NCI-H82 (cell line): ENCODE measurements around the gene FGFRL1.
A peak's percentile ranks its signal among the peaks of the same experiment; 100 is the strongest.

Experiments
- DNase-seq: peaks from one replicate; lab custom pipeline; 2025; lab: John Stamatoyannopoulos, UW

The FGFRL1 gene, protein sequence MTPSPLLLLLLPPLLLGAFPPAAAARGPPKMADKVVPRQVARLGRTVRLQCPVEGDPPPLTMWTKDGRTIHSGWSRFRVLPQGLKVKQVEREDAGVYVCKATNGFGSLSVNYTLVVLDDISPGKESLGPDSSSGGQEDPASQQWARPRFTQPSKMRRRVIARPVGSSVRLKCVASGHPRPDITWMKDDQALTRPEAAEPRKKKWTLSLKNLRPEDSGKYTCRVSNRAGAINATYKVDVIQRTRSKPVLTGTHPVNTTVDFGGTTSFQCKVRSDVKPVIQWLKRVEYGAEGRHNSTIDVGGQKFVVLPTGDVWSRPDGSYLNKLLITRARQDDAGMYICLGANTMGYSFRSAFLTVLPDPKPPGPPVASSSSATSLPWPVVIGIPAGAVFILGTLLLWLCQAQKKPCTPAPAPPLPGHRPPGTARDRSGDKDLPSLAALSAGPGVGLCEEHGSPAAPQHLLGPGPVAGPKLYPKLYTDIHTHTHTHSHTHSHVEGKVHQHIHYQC

GRCh38 chr4:1011022-1011665 lies at the start of gene FGFRL1:
TSS of gene FGFRL1 (plus strand) at chr4:1011626. CDS start at chr4:1012486, 860 bp downstream.
- DNase-seq = peak; percentile 79

GRCh38 chr4:962231-963208 lies 48.9 kb upstream of the FGFRL1 start:
- peak; percentile 47 for DNase-seq

DNA sequence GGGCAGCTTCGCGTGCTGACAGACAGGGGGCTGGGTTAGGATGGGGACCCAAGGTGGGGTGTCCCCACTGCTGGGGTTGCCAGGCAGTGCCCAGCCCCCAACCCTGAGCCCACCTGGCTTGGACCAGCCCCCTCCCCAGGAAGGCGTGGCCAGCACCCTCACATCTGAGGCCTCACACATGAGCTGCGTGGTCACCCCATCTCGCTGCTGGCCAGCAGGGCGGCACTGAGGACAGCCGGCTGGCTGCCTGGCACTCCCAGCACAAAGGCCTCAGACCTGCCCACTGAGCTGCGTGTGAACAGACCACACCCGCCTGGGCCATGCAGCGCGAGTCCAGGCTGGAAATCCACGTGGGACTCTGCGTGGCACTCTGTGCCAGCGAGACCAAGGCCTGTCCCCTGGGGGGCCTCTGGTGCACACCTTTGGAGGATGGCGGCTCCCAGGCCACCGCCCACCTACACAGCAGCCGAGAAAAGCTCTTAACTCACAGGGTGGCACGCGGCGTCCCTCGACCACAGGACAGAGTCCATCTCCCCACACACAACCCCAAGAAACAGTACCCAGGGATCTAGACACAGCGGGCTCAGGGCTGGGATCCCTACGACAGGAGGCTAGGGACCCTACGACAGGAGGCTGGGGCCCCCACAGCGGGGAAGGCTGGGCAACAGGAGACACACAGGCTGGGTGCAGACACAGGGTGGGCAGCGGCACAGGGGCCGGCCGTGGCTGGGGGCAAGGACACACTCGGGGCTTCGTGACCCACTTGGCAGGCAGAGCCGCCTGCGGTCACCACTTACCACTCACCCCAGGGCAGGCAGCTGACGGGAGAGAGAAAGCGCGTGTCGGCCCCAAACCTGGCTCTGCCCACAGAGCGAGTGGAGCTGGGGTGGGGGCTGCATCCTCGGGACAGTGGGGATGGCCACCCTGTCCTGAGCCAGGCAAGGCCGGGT lies 47.9 kb upstream of the FGFRL1 start:
- no peak for DNase-seq

DNA sequence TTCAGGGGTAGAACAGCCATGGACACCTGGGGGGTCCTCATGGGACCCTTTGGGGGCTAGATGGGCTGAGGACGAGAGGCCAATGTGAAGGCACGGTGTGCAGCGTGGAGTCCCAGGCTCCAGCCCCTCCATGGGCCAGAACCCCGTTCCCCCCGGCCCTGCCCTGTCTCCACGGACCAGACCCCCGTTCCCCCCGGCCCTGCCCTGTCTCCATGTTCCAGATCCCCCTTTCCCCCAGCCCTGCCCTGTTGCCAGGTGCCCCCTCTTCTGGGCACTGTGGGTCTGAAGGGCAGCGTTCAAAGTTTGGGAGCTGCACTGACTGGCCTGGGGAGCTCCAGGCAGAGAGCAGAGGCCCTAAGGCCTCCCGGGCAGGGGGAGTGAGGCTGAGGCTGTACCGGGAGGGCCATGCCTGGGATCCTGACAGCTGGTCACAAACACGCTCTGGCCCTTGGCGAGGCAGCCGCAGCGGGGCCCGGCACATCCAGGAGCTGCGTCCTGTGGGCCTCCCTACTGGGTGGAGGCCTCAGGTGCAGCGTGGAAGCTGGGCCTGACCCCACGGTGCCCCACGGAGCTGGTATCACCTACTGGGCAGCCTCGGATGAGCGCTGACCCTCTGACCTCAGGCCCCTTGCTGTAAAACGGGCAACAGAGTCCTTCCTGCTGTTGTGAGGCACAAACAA lies 46.9 kb upstream of the FGFRL1 start:
- no peak for DNase-seq

DNA sequence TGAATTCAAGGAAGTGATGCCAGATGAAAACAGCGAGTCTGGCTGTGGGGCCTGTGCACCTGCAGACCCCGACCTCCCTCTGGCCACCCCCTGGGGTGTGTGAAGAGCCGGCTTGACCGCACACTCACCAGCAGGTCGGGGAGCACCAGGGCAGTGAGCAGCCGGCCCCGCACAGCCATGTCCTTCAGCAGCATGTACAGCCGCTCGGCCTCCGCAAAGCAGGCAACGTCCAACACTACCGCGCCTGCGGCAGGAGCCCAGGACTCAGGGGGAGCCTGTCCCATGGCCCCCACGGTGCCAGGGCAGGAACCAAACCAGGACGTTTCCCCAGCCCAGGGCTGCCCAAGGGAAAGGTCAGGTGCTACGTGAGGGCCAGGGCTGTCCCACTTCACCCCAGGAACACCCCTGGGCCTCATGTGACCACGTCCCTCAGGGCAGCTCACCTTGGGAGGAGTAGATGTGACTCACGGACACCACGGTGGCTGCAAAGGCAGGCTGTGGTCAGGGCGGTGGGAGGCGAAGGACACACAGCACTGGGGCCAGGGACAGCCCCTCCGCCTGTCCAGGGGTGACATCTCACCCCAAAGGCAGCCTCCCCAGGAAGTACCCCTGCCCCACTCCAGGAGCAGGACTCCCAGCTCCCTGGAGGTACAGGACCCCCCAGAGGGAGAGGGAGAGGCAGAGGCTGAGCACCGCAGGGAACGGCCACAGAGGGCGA lies 46.2 kb upstream of the FGFRL1 start:
- DNase-seq = no peak

DNA sequence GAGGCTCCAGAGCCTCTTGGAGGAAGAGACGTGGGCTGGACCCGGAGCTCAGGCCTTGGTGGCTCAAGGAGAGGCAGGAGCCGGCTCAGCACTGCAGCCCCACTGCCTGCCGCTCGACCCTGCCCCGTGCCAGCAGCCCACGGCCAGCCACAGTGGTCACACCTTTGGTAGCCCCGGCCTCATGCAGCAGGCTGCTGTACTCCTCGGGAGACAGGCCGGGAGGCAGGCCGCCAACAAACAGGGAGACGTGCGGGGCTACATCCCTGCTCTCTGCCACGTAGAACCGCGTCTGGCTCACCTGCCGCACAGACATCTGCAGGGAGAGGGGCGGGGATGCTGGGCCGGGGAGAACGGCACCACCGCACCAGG lies 45.7 kb upstream of the FGFRL1 start:
- DNase-seq = no peak

GRCh38 chr4:966266-967112 lies 44.9 kb upstream of the FGFRL1 start:
- peak; percentile 11 for DNase-seq

DNA sequence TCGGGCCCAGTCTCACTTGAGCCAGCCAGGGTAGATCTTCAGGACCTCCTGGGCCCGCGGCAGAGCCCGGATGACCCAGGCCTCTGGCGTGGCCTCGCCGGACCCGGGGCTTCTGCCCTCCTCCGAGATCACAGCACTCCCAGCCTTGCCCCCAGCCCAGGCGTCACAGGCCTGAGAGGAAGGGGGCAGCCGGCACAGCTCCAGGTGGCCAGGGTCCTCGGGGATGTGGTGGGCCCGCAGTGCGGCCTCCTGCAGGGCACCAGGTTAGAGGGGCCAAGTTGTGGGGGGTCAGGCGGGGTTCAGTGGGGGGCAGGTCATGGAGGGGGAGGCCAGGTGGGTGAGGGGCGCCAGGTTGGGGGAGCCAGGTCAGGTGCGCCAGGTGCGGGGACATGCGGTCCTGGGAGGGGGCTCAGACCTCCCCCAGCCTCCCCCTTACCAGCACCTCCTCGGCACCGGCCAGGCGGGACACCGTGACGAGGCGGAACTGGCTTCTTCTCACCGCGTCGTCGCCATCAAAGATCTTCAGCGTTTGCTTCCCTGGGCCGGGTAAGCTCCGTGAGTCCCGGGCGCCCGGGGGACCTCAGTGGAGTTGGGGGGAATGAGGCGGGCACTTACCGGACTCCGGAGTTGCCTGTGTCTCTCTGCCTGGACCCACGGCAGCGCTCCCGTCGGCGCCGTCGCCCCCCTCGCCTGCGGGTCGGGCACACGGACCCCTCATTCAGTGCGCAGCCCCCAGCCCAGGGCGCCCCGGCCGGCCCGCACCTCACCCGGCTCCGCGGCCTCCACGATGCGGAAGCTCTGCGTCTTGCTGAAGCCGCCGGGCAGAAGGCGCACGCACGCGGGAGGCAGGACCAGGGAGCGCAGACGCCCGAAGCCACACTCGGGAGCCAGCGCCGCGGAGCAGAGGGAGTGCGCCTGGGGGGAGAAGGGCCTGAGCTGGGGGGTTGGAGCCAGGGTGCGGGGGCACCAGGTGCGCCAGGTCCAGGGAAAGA lies 44.0 kb upstream of the FGFRL1 start:
- DNase-seq = no peak

DNA sequence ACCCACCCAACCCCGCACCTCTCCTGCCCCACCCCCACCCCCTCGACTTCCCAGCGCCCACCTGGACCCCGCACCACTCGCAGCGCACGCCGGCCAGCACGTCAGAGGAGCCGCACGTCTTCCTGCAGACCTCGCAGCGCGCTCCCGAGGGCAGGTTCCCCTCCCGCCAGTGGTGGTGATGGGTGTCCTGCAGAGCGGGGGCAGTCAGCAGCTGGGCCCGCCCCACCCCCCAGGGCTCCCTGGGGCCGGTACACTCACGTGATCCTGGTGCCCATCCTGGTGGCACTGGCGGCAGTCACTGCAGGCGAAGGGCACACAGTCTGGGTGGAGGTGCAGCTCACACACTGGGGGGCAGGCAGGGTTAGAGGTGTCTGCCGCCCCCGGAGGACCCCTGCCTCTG lies 43.2 kb upstream of the FGFRL1 start:
- no peak for DNase-seq

DNA sequence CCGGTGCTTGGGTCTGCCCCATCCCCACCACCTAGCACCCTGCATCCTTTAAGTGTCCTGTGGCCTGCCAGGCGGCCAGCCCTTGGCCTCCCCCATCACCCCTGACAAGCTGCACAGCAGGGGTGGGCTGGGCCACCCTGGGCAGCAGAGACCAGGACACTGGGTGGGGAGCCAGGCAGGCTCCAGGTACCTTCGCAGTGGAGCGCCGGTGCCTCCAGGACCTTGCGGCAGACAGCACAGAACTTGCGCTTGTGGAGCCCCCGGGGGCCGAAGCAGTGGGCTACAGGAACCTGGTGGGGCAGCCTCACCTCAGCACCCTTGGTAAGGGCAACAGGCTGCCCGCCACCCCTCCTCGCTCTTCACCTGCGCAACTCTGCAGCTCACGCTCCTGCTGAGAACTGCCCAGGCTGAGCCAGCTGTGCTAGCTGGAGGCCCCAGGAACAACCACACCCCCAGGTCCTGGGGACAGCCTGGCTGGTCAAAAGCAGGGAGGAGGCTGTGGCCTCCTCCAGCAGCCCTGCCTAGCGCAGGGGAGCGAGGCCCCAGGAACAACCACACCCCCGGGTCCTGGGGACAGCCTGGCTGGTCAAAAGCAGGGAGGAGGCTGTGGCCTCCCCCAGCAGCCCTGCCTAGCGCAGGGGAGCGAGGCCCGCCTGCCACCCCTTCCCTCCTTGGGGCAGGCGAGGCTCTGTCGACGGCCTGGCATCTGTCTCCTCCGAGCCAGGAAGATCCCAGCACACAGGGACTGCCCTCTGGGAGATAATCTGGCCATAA lies 42.6 kb upstream of the FGFRL1 start:
- DNase-seq = no peak

DNA sequence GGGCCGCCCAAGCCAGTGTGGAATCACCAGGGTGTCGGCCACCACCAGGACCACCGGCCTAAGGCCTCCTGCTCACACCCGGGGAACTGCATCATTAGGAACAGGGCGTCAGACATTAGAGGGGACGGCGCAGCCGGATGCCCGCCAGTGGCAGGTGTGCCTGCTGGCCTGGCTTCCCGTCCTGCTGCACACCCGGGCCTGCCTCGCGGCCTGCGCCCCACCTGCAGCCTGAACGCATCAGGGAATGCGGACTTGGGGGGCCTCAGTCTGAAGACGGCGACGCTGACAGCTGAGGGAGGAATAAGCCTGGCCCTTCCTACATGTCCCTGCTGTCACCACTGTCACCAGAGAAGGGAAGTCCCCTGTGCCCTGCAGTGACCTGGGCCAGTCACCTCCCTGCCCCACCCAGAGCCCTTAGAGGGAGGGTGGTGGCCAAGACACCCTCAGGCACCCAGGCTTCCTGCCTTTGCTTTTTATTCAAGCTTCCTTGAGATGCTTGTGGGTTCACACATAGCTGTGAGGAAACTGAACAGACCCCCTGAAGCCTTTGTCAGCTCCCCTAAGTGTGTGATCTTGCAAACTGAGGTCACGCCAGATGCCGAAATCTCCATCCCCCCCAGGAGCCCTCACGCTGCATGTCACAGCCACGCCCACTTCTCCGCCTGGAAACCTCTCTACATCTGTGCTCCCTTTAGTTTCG lies 41.2 kb upstream of the FGFRL1 start:
- DNase-seq = no peak

GRCh38 chr4:970854-971520 lies 40.4 kb upstream of the FGFRL1 start:
- no peak for DNase-seq

DNA sequence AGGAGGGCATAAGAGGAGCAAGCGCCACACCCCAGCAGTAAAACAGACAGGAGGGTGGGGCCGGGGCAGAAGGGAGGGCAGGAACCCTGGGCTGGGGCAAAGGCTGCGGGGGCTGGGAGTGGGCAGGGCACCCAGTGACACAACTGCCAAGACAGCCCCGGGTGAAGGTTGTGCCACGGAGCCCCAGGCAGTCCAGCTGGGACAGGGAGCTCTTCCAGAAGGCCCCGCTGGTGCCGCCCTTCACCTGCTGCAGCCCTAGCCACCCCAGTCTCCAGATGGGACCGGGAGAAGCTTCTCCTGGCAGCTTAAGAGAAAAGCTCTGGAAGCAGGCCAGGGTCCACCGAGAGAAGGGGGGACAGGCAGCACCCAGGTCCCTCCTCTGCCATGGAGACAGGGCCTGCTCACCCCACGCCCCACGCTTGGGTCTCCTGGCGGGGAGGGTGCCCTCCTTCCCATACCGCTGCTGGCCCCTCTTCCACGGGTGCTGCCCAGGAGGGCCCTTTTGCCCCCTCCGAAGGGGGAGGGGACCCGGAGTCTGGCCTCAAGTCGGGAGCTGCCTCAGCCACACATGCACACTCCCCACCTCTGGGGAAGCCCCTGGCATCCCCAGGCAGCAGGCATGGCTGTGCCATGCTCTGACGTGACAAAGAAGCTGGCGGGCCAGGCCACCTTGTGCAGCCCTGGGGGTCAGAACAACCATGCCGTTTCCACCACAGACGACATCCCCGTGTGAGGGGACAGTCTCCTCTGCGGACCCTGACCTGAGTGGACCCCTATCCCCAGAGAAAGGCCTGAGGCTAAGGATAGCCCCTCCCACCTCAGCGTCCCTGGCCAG lies 39.5 kb upstream of the FGFRL1 start:
- peak; percentile 25 for DNase-seq

GRCh38 chr4:972651-973424 lies 38.6 kb upstream of the FGFRL1 start:
- no peak for DNase-seq
